Adrenal gland (tissue), 12 donors: ENCODE results near the gene PXT1. TPM values are rescaled to one million over a fixed set of nuclear protein-coding genes. Genes with fewer than 3 reads are reported as not detected.

ENCODE experiments used
- DNase-seq, 7 donors: peaks; one replicate each; pipeline ENCODE4 v3.0.0-alpha.2; 2019 to 2020
- H3K27ac ChIP-seq, 5 donors: fragments of 200-600 bp; sonication (generic) in 4 of 5; 1 replicate in 3 of 5; 2 replicates in 2 of 5; pipeline versions ENCODE4 v1.5.1 to v1.8.0; 2016 to 2020; ENCODE audit warnings: mild to moderate bottlenecking in 1 of 5
- H3K27me3 ChIP-seq: fragments of 200-600 bp; 2 replicates; pipeline ENCODE4 v1.8.0; 2021
- H3K36me3 ChIP-seq, 2 donors: fragments of 200-600 bp; replicated peaks in 1 of 2; 1 replicate in 1 of 2; 2 replicates in 1 of 2; pipeline versions ENCODE4 v1.5.1 to v1.8.0; 2018 to 2022
- H3K4me1 ChIP-seq, 2 donors: fragments of 200-600 bp; replicated peaks in 1 of 2; 1 replicate in 1 of 2; 2 replicates in 1 of 2; pipeline versions ENCODE4 v1.5.1 to v1.8.0; 2018 to 2021
- H3K4me3 ChIP-seq, 4 donors: fragments of 200-600 bp; sonication (generic) in 3 of 4; one replicate each; pipeline ENCODE4 v1.5.1; 2016 to 2018
- H3K9me3 ChIP-seq, 3 donors: fragments of 200-600 bp; sonication (generic) in 1 of 3; replicated peaks in 1 of 3; 1 replicate in 2 of 3; 2 replicates in 1 of 3; pipeline versions ENCODE4 v1.5.1 to v1.8.0; 2016 to 2021
- CTCF ChIP-seq, 6 experiments: fragments of 450-650 bp in 4 of 6; fragments of 200-600 bp in 2 of 6; sonication (generic) in 1 of 6; IDR thresholded peaks; 1 replicate in 5 of 6; 2 replicates in 1 of 6; pipeline versions ENCODE4 v1.5.1 to v1.8.0; 2016 to 2021; ENCODE audit warnings: antibody characterized with exemption in 6 of 6, mild to moderate bottlenecking in 2 of 6, moderate library complexity in 1 of 6
- POLR2A ChIP-seq, 2 donors: fragments of 450-650 bp; IDR thresholded peaks; one replicate each; pipeline ENCODE4 v1.6.1; 2017; ENCODE audit warnings: antibody characterized with exemption in 2 of 2, mild to moderate bottlenecking in 2 of 2, moderate library complexity in 1 of 2
- WGBS, 4 donors: extraction: QIAGEN DNeasy Blood & Tissue Kit in 2 of 4; methylation state at CpG; one replicate each; pipeline versions ENCODE4 v1.1.5 to v1.1.7; 2013 to 2017; 5-methylcytosine and 5-hydroxymethylcytosine counted together
- intact Hi-C, 2 donors: fragments of 100-400 bp; cut with DNase I; formaldehyde crosslinking; loops; one replicate each; pipeline versions ENCODE4 v1.14.1 to v1.15.0; 2022 to 2023
- polyA plus RNA-seq, 3 donors: library from polyadenylated mRNA; stranded (reverse); fragments of 200-250 nt in 2 of 3; fragments of 350-450 nt in 1 of 3; fragmentation: Illumina TruSeq in 1 of 3; extraction: RNeasy Lipid Tissue Mini Kit (QIAGEN cat#74804) in 1 of 3; gene quantifications; one replicate each; pipeline ENCODE4 v1.2.3, GENCODE V29; 2013 to 2014
- total RNA-seq, 9 donors: library from RNA; depleted of rRNA in 4 of 9; stranded (reverse); fragments of >200 nt in 4 of 9; fragments of 120-200 nt in 1 of 9; fragmentation: NEBNext Ultra II Directional in 1 of 9; extraction: Animal tissue kit (Norgen Biotek cat#: 25700) in 1 of 9; gene quantifications; one replicate each; pipeline versions ENCODE4 v1.1.0 to v1.2.4, GENCODE V29; 2013 to 2023
- donor health status: healthy with polysubstance abuse.
- donor health status: Bipolar disorder and iron deficiency.
- donor health status: DM: yes; HTN: yes; CAD: no.
- donor health status: DM: no; HTN: no; CAD: no.
- donor health status: DM: no; HTN: no; CAD: no.
- donor health status: DM: yes; HTN: yes; CAD: no.

PXT1 gene
- total and polyA plus RNA-seq, 12 donors: not detected

DNA sequence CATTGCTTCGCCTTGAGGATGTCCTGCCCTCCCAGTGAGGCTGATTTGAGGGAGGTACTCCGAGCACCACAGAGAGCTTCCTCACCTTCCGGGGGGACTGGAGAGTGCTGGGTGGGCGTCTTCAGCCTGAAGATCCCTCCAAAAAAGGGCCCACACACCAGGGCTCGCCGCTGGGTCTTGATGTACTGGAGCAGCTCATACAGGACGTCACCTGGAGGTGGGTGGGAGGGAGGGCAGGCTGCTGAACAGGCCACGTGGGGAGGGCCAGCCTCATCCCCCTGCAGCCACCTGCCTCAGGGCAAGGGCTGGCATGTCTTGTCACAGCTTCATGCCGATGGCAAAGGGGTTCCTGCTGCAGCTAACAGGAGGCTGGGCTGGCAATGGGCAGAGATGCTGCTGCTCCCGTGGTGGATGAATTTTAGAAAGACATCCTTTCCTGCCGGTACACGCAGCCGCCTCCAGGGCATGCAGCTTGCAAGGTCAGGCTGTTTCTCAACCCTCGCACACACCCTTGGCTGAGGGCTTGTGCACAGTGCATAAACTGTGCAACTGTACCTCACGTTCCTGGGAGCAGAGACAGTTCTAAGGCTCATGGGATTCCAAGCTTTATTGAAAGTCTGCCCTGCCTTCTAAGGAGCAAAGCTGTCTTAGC is 69.2 kb downstream of the PXT1 start:
- Histone ChIP-seq H3K4me3 (no peak overlapping the region), H3K27ac (no peak overlapping the region), H3K36me3 (no peaks in the 10 kb centered on the region), H3K9me3 (no peaks in the 10 kb centered on the region), H3K27me3 (no peaks in the 10 kb centered on the region), H3K4me1 (no peaks in the 10 kb centered on the region)
- 60 to 71% (median 61%) methylated on average over 5 to 15 of the region's 15 CpGs for WGBS, 4 donors
- intact Hi-C loops: no loop called here
- peak in 1 of 6 experiments; percentile 9 for TF ChIP-seq CTCF (IDR thresholded peaks at IDR 0.05)
- TF ChIP-seq POLR2A (IDR thresholded peaks at IDR 0.05): no peak
- peak in 4 of 7 donors; percentile 28 to 60 (median 48) for DNase-seq

DNA sequence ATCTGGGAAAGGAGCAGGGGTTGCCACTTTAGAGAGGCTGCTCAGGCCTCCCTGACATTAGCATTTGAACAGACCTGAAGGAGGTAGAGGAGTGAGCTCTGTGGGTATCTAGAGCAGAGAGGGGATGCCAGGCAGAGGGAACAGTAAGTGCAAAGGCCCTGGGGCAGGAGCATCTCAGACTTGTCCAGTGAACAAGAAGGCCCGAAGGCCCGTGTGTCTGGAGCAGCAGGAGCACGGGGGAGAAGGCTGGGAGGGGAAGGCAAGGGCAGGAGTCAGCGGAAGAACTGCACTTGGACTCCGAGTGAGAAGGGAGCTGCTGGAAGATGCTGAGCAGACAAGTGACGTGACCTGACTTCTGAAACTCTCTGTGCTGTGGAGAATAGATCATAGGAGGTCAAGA is 70.6 kb downstream of the PXT1 start:
- DNase-seq: no peak
- H3K36me3 ChIP-seq: no peaks in the 10 kb centered on the region
- H3K9me3 ChIP-seq: no peaks in the 10 kb centered on the region
- no peaks in the 10 kb centered on the region for H3K4me1 ChIP-seq
- no peak for TF ChIP-seq CTCF (IDR thresholded peaks at IDR 0.05)
- TF ChIP-seq POLR2A (IDR thresholded peaks at IDR 0.05): no peak
- no peaks in the 10 kb centered on the region for H3K27me3 ChIP-seq
- H3K4me3 ChIP-seq: no peak overlapping the region
- H3K27ac ChIP-seq: no peak overlapping the region
- intact Hi-C loops: no loop called here
- 93 to 96% (median 94%) methylated on average over 6 of the region's 6 CpGs for WGBS, 4 donors

- 80 to 96% (median 92%) methylated on average over 2 to 9 of the region's 9 CpGs for WGBS, 4 donors
- no peak overlapping the region for H3K4me3 ChIP-seq
- intact Hi-C loops: no loop called here
- no peaks in the 10 kb centered on the region for H3K4me1 ChIP-seq
- H3K36me3 ChIP-seq: no peaks in the 10 kb centered on the region
- peak in 1 of 7 donors; percentile 7 for DNase-seq
- H3K9me3 ChIP-seq: no peaks in the 10 kb centered on the region
- H3K27ac ChIP-seq: no peak overlapping the region
- H3K27me3 ChIP-seq: no peaks in the 10 kb centered on the region
- TF ChIP-seq CTCF (IDR thresholded peaks at IDR 0.05) (no peak), POLR2A (IDR thresholded peaks at IDR 0.05) (no peak)
Measured at GRCh38 chr6:36371211-36371610, 71.4 kb downstream of the PXT1 start.

GRCh38 chr6:36370638-36371037 is 72.0 kb downstream of the PXT1 start:
- Histone ChIP-seq H3K4me1 (no peaks in the 10 kb centered on the region), H3K36me3 (no peaks in the 10 kb centered on the region), H3K9me3 (no peaks in the 10 kb centered on the region), H3K27me3 (no peaks in the 10 kb centered on the region), H3K4me3 (no peak overlapping the region), H3K27ac (no peak overlapping the region)
- intact Hi-C loops: no loop called here
- WGBS, 4 donors: 91 to 100% (median 96%) methylated on average over 2 of the region's 2 CpGs
- DNase-seq: no peak
- TF ChIP-seq CTCF (IDR thresholded peaks at IDR 0.05) (no peak), POLR2A (IDR thresholded peaks at IDR 0.05) (no peak)
